ENCODE data around the gene POMC.

GRCh38 chr2:25215948-25216679, 47.7 kb upstream of the POMC start:
- TF ChIP-seq POLR2A (IDR thresholded peaks at IDR 0.05) (peak in 1 of 2 donors; percentile 56), CTCF (IDR thresholded peaks at IDR 0.05) (no peak)
